NCI-H524 treated with DMSO at 0.1 percent for 48 hours (cell line): ENCODE measurements around the gene RPLP2.
A peak's percentile ranks its signal among the peaks of the same experiment; 100 is the strongest.

Experiments
- DNase-seq: peaks from one replicate; lab custom pipeline; 2025; lab: John Stamatoyannopoulos, UW

Gene RPLP2

GRCh38 chr11:803770-804598 is 5.8 kb upstream of the RPLP2 start:
- no peak for DNase-seq

DNA sequence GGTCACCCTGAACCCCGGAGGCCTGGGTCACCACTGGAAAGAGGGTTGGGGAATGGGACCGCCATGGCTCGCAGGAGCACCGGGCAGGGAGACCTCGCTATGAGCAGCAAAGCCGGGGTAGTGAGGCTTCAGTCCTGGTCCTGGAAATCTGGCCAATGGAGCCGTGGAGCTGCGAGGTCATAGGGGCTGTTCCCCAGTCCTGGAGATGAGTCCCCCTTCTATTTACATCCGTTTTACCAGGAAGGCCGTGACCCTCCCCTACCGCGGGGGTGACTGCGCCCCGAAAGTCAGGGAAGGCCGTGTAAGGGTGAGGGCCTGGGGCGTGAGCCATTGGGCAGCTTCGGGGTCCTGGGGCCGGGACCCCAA is 5.2 kb upstream of the RPLP2 start:
- no peak for DNase-seq

GRCh38 chr11:808427-809286 is 1.1 kb upstream of the RPLP2 start:
- no peak for DNase-seq

- no peak for DNase-seq
Measured at GRCh38 chr11:810040-810567, 337 bp downstream of the RPLP2 start.

- no peak for DNase-seq
Measured at GRCh38 chr11:811446-812245, 1.9 kb downstream of the RPLP2 start.

GRCh38 chr11:812390-812789 is 2.6 kb downstream of the RPLP2 start:
- no peak for DNase-seq

DNA sequence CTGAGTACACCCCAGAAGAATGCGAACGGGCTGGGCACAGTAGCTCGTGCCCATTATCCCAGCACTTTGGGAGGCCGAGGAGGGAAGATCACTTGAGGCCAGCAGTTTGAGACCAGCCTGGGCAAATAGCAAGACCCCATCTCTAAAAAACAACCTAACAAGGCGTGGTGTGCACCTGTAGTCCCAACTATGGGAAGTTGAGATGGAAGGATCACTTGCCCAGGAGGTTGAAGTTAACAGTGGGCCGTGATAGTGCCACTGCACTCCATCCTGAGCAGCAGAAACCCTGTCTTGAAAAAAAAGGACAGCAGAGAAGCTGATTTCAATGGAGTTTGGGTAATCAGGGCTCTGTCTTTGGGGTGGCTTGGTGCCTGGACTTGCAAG is 3.3 kb downstream of the RPLP2 start:
- DNase-seq = no peak

DNA sequence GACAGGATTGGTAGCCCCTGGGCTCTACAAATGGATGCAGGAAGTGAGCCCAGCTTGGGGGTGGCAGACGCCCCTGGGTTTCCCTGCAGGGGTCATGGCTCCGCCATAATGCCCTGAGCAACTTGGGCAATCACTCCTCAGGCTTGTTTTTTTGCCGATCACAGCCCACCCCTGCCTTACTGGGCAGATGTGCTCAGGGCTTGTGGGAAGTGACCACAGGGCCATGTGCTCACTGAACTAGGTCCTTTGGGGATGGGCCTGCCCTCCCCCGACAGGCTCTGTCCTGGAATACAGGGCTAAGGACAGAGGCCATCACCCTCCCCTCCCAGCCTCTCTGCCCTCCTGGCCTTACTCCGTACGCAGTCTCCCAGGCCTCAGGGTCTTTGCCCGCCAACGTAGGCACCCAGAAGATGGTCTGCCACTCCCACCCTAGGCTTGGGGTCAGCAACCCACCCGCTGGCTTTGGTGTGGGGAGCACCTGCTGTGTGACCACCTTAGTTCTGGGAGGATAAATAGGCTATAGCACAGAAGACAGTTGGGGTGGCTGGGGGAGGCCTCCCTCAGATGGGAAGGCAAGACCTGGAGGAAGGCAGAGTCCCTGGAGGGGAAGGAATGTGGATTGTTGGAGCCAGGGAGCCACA is 3.8 kb downstream of the RPLP2 start:
- no peak for DNase-seq

- DNase-seq = no peak
Measured at GRCh38 chr11:815675-816432, 6.1 kb downstream of the RPLP2 start.

GRCh38 chr11:816433-816779 is 6.6 kb downstream of the RPLP2 start:
- DNase-seq = no peak

- no peak for DNase-seq
Measured at GRCh38 chr11:818396-819128, 8.8 kb downstream of the RPLP2 start, which contains the start of gene PNPLA2. Gene PNPLA2 (plus strand): TSS chr11:818914. CDS start chr11:819719, 805 bp downstream.

- DNase-seq = no peak
Measured at GRCh38 chr11:819129-819931, 9.6 kb downstream of the RPLP2 start.

- peak; percentile 29 for DNase-seq
Measured at GRCh38 chr11:819943-820649, 10.3 kb downstream of the RPLP2 start.

DNA sequence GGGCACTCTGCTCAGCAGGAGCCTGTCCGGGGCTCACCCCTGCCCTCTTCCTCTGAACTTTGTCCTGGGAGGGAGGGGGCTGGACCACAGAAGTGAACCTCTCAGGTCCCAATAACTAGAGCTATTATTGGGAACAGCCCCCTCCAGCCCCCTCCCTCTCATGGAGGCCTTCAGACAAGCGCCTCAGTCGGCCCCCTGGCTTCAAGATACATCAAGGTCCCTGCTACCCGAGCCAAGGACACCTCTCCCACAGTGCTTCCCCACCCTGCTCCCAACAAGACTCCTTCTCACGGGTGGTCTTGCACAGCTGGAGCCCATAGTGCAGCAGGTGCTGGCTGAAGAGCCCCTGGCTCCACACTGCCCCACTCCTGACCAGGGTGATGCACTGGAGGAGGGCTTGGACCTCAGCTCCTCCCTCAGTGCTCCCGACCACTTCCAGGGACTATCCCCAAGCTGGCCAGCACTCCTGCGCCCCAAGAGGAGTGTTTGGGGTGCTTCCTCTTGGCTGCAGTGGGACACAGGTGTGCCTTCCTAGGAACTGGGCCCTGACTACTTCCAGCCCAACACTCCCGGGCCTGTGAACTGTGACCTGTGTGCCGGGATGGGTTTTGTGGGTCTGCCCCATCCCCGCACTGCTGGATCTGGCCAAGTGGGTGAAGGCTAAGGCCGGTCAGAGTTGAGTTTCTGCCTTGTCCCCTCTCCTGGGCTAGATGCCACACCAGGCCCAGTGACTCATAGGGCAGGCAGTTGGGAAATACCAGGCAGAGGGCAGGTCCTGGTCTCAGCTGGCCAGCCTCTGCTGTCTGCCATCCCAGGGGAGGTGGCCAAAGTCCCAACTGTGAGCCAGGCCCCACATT is 11.1 kb downstream of the RPLP2 start:
- no peak for DNase-seq

- DNase-seq = no peak
Measured at GRCh38 chr11:821512-822371, 12.0 kb downstream of the RPLP2 start.

DNA sequence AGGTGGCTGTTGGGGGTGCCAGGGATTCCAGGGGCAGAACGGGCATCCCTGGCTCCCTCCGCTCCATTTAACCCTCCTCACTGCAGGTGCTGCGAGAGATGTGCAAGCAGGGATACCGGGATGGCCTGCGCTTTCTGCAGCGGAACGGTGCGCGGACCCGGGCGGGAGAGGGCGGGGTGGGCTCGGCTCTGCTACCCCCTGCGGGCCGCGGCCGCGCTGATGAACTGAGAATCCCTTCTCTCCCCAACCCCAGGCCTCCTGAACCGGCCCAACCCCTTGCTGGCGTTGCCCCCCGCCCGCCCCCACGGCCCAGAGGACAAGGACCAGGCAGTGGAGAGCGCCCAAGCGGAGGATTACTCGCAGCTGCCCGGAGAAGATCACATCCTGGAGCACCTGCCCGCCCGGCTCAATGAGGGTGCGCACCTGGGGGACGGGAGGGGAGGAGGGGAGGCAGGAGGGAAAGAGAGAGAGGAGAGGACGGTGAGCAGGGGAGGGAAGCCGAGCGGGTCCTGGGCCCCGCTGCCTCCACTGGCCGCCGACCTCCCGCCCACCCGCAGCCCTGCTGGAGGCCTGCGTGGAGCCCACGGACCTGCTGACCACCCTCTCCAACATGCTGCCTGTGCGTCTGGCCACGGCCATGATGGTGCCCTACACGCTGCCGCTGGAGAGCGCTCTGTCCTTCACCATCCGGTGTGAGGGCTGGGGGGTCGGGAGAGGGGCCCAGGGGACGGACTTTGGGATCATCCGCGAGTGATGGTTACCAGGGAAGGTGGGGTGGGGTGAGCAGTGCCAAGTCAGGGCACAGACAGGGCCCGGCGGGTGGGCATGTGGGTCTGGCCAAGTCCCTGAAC is 13.9 kb downstream of the RPLP2 start:
- no peak for DNase-seq
